ENCODE results near the gene SETD7. TPM values are rescaled to one million over a fixed set of nuclear protein-coding genes. Genes with fewer than 3 reads are reported as not detected.

The SETD7 gene
- total RNA-seq, 1 donor from 2014 or later = 8.2 TPM

DNA sequence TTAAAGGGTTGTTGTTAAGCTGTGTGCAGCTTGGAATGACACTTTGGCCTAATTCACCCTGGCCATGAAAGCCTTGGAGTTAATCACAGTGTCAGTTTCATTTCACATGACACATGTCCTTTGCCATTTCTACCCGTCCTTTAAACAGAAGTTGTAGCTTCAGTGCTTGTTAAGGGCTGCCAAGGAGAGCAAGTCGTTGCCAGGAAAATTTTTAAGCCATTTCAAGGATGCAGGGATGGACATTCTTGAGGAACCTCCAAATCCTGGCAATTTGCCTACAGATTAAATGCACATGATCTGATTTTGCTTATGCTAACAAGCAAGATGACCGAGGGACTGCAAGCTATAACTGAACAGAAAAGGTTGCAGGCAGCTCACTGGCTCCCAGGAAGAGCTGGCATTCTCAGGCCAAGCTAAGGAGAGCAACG is 40.5 kb downstream of the SETD7 start:
- H3K9me3 ChIP-seq (ENCODE audit: low read depth) = no peaks in the 10 kb centered on the region
- Mint-ChIP-seq H3K4me3 (no peak overlapping the region), H3K27ac (no peak overlapping the region), H3K36me3 (peaks cover 11% of the 10 kb centered on the region), H3K9me3 (no peaks in the 10 kb centered on the region), H3K27me3 (ENCODE audit: insufficient read depth, low read depth) (no peaks in the 10 kb centered on the region), H3K4me1 (peaks cover 17% of the 10 kb centered on the region)
- no peak overlapping the region for H3K4me3 ChIP-seq
- no peak for DNase-seq (ENCODE audit: low spot score)
- no peak overlapping the region for H3K9ac ChIP-seq
- no peaks in the 10 kb centered on the region for H3K36me3 ChIP-seq
- H3K4me2 ChIP-seq = no peak overlapping the region
- no peak for TF ChIP-seq EZH2phosphoT487 (IDR thresholded peaks at IDR 0.05)
- TF ChIP-seq, protein P1, sequence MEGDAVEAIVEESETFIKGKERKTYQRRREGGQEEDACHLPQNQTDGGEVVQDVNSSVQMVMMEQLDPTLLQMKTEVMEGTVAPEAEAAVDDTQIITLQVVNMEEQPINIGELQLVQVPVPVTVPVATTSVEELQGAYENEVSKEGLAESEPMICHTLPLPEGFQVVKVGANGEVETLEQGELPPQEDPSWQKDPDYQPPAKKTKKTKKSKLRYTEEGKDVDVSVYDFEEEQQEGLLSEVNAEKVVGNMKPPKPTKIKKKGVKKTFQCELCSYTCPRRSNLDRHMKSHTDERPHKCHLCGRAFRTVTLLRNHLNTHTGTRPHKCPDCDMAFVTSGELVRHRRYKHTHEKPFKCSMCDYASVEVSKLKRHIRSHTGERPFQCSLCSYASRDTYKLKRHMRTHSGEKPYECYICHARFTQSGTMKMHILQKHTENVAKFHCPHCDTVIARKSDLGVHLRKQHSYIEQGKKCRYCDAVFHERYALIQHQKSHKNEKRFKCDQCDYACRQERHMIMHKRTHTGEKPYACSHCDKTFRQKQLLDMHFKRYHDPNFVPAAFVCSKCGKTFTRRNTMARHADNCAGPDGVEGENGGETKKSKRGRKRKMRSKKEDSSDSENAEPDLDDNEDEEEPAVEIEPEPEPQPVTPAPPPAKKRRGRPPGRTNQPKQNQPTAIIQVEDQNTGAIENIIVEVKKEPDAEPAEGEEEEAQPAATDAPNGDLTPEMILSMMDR (IDR thresholded peaks at IDR 0.05) = no peak
- no peak for TF ChIP-seq EZH2 (IDR thresholded peaks at IDR 0.05)
- no peaks in the 10 kb centered on the region for H3K79me2 ChIP-seq (ENCODE audit: low read depth)
- no peak overlapping the region for H2AFZ ChIP-seq (replicated peaks)
- H3F3A ChIP-seq (ENCODE audit: low read depth) = no peaks in the 10 kb centered on the region
- H3K27me3 ChIP-seq = no peaks in the 10 kb centered on the region
- H3K4me1 ChIP-seq = no peaks in the 10 kb centered on the region
- H4K20me1 ChIP-seq (ENCODE audit: low read depth) = no peaks in the 10 kb centered on the region
- no peak overlapping the region for H3K27ac ChIP-seq

DNA sequence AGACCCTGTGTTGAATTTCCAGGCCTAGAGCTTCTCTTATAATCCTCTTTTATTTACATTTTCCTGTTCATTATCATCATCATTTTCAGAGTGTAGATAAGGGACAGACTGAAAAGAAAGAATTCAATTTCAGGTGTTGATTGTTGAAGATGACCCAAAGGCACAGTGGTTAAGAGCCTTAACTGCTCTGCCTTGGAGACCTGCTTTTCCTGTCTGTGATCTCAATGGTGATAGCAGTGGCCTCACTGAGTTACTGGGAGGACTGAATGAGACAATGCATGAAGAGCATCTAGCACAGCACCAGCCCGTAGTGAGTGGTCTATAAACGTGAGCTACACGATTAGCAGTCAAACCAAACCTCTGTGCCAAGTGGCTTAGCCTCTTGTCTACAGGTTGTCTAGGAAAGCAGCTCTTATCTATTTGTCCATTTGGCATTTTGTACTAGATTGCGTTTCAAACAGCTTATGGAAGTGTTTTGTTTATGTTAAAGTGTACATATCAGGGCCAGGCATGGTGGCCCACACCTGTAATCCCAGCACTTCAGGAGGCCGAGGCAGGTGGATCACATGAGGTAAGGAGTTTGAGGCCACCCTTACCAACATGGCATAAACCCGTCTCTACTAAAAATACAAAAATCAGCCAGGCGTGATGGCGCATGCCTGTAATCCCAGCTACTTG is 41.5 kb downstream of the SETD7 start:
- H3K4me1 Mint-ChIP-seq = peaks cover 17% of the 10 kb centered on the region
- no peak overlapping the region for H3K4me2 ChIP-seq
- no peak overlapping the region for H3K9ac ChIP-seq
- H3K4me1 ChIP-seq = no peaks in the 10 kb centered on the region
- no peaks in the 10 kb centered on the region for H3F3A ChIP-seq (ENCODE audit: low read depth)
- H3K9me3 Mint-ChIP-seq = no peaks in the 10 kb centered on the region
- no peak overlapping the region for H3K4me3 ChIP-seq
- no peak overlapping the region for H2AFZ ChIP-seq (replicated peaks)
- H3K27ac ChIP-seq = no peak overlapping the region
- H3K79me2 ChIP-seq (ENCODE audit: low read depth) = no peaks in the 10 kb centered on the region
- H3K9me3 ChIP-seq (ENCODE audit: low read depth) = no peaks in the 10 kb centered on the region
- no peak overlapping the region for H3K27ac Mint-ChIP-seq
- no peaks in the 10 kb centered on the region for H3K27me3 ChIP-seq
- no peak for TF ChIP-seq EZH2phosphoT487 (IDR thresholded peaks at IDR 0.05)
- TF ChIP-seq EZH2 (IDR thresholded peaks at IDR 0.05) = no peak
- TF ChIP-seq, protein P1 (IDR thresholded peaks at IDR 0.05) = no peak
- no peak for DNase-seq (ENCODE audit: low spot score)
- no peaks in the 10 kb centered on the region for H3K27me3 Mint-ChIP-seq (ENCODE audit: insufficient read depth, low read depth)
- H3K36me3 Mint-ChIP-seq = peaks cover 11% of the 10 kb centered on the region
- no peaks in the 10 kb centered on the region for H3K36me3 ChIP-seq
- H4K20me1 ChIP-seq (ENCODE audit: low read depth) = no peaks in the 10 kb centered on the region
- no peak overlapping the region for H3K4me3 Mint-ChIP-seq

DNA sequence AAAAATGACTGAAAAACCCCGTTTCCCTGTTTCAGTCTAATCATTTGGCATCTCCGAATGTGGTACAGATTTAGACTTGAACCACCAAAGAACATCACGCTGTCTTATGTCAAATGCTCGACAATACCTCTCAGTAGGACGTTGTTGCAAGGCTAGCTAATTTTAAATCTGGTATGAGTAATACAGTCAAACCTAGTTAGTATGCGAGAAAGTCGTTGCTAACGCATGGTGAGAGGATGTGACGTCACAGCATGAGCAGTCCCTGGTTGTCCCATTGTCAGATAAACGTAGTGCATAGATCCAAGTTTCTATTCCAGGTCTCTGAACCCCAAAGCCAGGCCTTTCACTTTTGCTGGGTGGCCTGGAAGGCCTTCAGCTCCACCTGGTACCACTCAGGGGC is 44.7 kb downstream of the SETD7 start:
- H3K27me3 Mint-ChIP-seq (ENCODE audit: insufficient read depth, low read depth) = no peaks in the 10 kb centered on the region
- Histone ChIP-seq H3K9ac (no peak overlapping the region), H3K4me1 (no peaks in the 10 kb centered on the region), H3K27ac (no peak overlapping the region), H3K27me3 (no peaks in the 10 kb centered on the region), H3K4me3 (no peak overlapping the region), H3K4me2 (no peak overlapping the region), H2AFZ (replicated peaks) (no peak overlapping the region), H3K36me3 (no peaks in the 10 kb centered on the region), H3K9me3 (ENCODE audit: low read depth) (no peaks in the 10 kb centered on the region), H4K20me1 (ENCODE audit: low read depth) (no peaks in the 10 kb centered on the region), H3F3A (ENCODE audit: low read depth) (no peaks in the 10 kb centered on the region), H3K79me2 (ENCODE audit: low read depth) (no peaks in the 10 kb centered on the region)
- no peak overlapping the region for H3K27ac Mint-ChIP-seq
- TF ChIP-seq EZH2 (IDR thresholded peaks at IDR 0.05) = no peak
- TF ChIP-seq EZH2phosphoT487 (IDR thresholded peaks at IDR 0.05) = no peak
- TF ChIP-seq, protein P1 (IDR thresholded peaks at IDR 0.05) = no peak
- H3K4me1 Mint-ChIP-seq = peaks cover 17% of the 10 kb centered on the region
- no peaks in the 10 kb centered on the region for H3K9me3 Mint-ChIP-seq
- DNase-seq (ENCODE audit: low spot score) = no peak
- no peak overlapping the region for H3K4me3 Mint-ChIP-seq
- peaks cover 16% of the 10 kb centered on the region for H3K36me3 Mint-ChIP-seq

Measured in neural progenitor cell (in vitro differentiated cells).